ENCODE measurements around the gene ATP7B.

GRCh38 chr13:52024481-52024880 is 13.2 kb upstream of the ATP7B start, which contains the start of gene UTP14C:
- TF ChIP-seq CTCF (IDR thresholded peaks at IDR 0.05) = no peak
- no peak for TF ChIP-seq ZFX (IDR thresholded peaks at IDR 0.05; ENCODE audit: borderline replicate concordance)
